Loucy (cell line): ENCODE data around the gene TXNDC16.

Experiments
- EZH2phosphoT487 ChIP-seq: fragments of 200-600 bp; IDR thresholded peaks from 2 replicates; pipeline ENCODE4 v1.6.1; 2018; ENCODE audit warnings: antibody characterized with exemption, mild to moderate bottlenecking, moderate library complexity, borderline replicate concordance
- TF ChIP-seq, protein P1 (sequence below): fragments of 200-600 bp; sonication (generic); conservative IDR thresholded peaks from 2 replicates; pipeline ENCODE4 v1.5.1; 2014; ENCODE audit warnings: mild to moderate bottlenecking, antibody characterized with exemption, low read length

DNA sequence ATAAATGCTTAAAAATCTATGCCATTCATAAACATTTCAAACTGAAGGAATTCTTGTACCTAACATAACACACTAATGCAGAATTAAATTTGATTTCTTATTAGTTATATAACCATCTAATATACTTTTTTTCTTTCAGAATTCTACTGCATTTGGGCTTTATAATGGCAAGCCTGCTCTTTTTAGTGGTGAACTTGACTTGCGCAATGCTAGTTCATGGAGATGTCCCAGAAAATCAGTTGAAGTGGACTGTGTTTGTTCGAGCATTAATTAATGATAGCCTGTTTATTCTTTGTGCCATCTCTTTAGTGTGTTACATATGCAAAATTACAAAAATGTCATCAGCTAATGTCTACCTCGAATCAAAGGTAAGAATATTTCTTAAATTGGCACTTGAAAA, 47.7 kb upstream of the TXNDC16 start:
- TF ChIP-seq, protein P1, sequence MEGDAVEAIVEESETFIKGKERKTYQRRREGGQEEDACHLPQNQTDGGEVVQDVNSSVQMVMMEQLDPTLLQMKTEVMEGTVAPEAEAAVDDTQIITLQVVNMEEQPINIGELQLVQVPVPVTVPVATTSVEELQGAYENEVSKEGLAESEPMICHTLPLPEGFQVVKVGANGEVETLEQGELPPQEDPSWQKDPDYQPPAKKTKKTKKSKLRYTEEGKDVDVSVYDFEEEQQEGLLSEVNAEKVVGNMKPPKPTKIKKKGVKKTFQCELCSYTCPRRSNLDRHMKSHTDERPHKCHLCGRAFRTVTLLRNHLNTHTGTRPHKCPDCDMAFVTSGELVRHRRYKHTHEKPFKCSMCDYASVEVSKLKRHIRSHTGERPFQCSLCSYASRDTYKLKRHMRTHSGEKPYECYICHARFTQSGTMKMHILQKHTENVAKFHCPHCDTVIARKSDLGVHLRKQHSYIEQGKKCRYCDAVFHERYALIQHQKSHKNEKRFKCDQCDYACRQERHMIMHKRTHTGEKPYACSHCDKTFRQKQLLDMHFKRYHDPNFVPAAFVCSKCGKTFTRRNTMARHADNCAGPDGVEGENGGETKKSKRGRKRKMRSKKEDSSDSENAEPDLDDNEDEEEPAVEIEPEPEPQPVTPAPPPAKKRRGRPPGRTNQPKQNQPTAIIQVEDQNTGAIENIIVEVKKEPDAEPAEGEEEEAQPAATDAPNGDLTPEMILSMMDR: no peak
- no peak for TF ChIP-seq EZH2phosphoT487
